ENCODE results near the gene PALB2. TPM values are rescaled to one million over a fixed set of nuclear protein-coding genes. Genes with fewer than 3 reads are reported as not detected.

The PALB2 gene
- total and polyA plus RNA-seq, 2 of the 13 experiments (the other 11 are each of a cell fraction or from before 2014, with no cell fraction given): 12.1 to 40.9 TPM

DNA sequence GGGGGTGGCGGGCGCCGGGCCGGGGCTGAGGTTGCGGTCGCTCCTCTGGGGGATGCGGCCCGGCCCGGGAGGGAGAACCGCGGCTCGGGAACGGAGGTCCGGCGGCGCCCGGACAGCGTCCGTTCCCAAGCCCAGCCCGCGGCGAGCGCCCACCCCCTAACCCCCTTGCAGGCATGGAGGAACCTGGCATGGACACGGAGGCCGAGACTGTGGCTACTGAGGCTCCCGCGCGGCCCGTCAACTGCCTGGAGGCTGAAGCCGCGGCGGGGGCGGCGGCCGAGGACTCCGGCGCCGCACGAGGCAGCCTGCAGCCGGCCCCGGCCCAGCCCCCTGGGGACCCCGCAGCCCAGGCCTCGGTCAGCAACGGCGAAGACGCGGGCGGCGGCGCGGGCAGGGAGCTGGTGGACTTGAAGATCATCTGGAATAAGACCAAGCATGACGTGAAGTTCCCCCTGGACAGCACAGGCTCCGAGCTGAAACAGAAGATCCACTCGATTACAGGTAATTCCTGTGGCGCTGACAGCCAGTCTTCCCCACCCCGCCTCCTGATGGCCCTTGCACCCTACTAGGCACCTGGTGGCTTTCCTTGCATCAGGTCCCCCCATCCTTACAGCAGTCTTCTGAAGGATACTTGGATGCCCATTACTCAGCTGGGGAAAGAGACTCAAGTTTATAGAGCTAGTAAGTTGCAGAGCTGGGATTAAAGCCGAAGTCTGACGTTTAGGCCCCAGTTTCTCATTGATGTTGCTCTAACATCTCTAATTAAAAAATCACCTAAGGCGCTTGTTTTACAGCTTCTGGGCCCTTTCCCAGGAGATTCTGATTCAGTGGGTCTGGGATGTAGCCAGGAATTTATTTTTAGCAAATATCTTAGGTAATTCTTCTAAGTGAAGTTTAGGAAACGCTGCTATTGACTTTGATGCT lies 83.1 kb downstream of the PALB2 start (continued):
- no peak for TF ChIP-seq PCBP2 (optimal IDR thresholded peaks at IDR 0.05; ENCODE audit: low read depth, low read length, poor library complexity, severe bottlenecking)
- peak; percentile 14; the same call in 1 of the 2 replicates for TF ChIP-seq NRL (CRISPR knock-in tag; IDR thresholded peaks at IDR 0.05; ENCODE audit: borderline replicate concordance)
- TF ChIP-seq, protein P1, sequence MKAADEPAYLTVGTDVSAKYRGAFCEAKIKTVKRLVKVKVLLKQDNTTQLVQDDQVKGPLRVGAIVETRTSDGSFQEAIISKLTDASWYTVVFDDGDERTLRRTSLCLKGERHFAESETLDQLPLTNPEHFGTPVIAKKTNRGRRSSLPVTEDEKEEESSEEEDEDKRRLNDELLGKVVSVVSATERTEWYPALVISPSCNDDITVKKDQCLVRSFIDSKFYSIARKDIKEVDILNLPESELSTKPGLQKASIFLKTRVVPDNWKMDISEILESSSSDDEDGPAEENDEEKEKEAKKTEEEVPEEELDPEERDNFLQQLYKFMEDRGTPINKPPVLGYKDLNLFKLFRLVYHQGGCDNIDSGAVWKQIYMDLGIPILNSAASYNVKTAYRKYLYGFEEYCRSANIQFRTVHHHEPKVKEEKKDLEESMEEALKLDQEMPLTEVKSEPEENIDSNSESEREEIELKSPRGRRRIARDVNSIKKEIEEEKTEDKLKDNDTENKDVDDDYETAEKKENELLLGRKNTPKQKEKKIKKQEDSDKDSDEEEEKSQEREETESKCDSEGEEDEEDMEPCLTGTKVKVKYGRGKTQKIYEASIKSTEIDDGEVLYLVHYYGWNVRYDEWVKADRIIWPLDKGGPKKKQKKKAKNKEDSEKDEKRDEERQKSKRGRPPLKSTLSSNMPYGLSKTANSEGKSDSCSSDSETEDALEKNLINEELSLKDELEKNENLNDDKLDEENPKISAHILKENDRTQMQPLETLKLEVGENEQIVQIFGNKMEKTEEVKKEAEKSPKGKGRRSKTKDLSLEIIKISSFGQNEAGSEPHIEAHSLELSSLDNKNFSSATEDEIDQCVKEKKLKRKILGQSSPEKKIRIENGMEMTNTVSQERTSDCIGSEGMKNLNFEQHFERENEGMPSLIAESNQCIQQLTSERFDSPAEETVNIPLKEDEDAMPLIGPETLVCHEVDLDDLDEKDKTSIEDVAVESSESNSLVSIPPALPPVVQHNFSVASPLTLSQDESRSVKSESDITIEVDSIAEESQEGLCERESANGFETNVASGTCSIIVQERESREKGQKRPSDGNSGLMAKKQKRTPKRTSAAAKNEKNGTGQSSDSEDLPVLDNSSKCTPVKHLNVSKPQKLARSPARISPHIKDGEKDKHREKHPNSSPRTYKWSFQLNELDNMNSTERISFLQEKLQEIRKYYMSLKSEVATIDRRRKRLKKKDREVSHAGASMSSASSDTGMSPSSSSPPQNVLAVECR (CRISPR knock-in tag; IDR thresholded peaks at IDR 0.05; ENCODE audit: borderline replicate concordance): peak; percentile 88; the same call in 1 of the 2 replicates
- TF ChIP-seq ZNF230 (CRISPR knock-in tag; IDR thresholded peaks at IDR 0.05): 0 out of 2 replicates have a peak, but pooled peaks have one; percentile 1
- TF ChIP-seq MAFK (conservative IDR thresholded peaks at IDR 0.05 in 1 of 2, IDR thresholded peaks at IDR 0.05 in 1 of 2; ENCODE audit: low read length in 2 of 2): no peak
- TF ChIP-seq DNMT3B (CRISPR knock-in tag; conservative IDR thresholded peaks at IDR 0.05): no peak
- no peak for TF ChIP-seq ZFAT (CRISPR knock-in tag; conservative IDR thresholded peaks at IDR 0.05)
- TF ChIP-seq, protein P2, sequence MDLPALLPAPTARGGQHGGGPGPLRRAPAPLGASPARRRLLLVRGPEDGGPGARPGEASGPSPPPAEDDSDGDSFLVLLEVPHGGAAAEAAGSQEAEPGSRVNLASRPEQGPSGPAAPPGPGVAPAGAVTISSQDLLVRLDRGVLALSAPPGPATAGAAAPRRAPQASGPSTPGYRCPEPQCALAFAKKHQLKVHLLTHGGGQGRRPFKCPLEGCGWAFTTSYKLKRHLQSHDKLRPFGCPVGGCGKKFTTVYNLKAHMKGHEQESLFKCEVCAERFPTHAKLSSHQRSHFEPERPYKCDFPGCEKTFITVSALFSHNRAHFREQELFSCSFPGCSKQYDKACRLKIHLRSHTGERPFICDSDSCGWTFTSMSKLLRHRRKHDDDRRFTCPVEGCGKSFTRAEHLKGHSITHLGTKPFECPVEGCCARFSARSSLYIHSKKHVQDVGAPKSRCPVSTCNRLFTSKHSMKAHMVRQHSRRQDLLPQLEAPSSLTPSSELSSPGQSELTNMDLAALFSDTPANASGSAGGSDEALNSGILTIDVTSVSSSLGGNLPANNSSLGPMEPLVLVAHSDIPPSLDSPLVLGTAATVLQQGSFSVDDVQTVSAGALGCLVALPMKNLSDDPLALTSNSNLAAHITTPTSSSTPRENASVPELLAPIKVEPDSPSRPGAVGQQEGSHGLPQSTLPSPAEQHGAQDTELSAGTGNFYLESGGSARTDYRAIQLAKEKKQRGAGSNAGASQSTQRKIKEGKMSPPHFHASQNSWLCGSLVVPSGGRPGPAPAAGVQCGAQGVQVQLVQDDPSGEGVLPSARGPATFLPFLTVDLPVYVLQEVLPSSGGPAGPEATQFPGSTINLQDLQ (CRISPR knock-in tag; IDR thresholded peaks at IDR 0.05): peak; percentile 80; the same call in 1 of the 2 replicates
- TF ChIP-seq, protein P3, sequence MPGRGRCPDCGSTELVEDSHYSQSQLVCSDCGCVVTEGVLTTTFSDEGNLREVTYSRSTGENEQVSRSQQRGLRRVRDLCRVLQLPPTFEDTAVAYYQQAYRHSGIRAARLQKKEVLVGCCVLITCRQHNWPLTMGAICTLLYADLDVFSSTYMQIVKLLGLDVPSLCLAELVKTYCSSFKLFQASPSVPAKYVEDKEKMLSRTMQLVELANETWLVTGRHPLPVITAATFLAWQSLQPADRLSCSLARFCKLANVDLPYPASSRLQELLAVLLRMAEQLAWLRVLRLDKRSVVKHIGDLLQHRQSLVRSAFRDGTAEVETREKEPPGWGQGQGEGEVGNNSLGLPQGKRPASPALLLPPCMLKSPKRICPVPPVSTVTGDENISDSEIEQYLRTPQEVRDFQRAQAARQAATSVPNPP (CRISPR knock-in tag; IDR thresholded peaks at IDR 0.05): peak; percentile 5; the same call in 1 of the 2 replicates
- no peak for TF ChIP-seq NR2F6 (IDR thresholded peaks at IDR 0.05)
- TF ChIP-seq NR2F6 (CRISPR knock-in tag; IDR thresholded peaks at IDR 0.05): no peak
- TF ChIP-seq, protein P4, sequence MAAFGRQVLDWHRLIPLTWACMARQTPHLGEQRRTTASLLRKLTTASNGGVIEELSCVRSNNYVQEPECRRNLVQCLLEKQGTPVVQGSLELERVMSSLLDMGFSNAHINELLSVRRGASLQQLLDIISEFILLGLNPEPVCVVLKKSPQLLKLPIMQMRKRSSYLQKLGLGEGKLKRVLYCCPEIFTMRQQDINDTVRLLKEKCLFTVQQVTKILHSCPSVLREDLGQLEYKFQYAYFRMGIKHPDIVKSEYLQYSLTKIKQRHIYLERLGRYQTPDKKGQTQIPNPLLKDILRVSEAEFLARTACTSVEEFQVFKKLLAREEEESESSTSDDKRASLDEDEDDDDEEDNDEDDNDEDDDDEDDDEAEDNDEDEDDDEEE (CRISPR knock-in tag; IDR thresholded peaks at IDR 0.05): no peak
- TF ChIP-seq IKZF4 (CRISPR knock-in tag; IDR thresholded peaks at IDR 0.05; ENCODE audit: borderline replicate concordance, low read depth, not compliant biosample characterization): peak; percentile 35
- TF ChIP-seq ZNF138 (CRISPR knock-in tag; IDR thresholded peaks at IDR 0.05; ENCODE audit: low read depth): peak; percentile 89; the same call in 1 of the 2 replicates
- TF ChIP-seq, protein P5, sequence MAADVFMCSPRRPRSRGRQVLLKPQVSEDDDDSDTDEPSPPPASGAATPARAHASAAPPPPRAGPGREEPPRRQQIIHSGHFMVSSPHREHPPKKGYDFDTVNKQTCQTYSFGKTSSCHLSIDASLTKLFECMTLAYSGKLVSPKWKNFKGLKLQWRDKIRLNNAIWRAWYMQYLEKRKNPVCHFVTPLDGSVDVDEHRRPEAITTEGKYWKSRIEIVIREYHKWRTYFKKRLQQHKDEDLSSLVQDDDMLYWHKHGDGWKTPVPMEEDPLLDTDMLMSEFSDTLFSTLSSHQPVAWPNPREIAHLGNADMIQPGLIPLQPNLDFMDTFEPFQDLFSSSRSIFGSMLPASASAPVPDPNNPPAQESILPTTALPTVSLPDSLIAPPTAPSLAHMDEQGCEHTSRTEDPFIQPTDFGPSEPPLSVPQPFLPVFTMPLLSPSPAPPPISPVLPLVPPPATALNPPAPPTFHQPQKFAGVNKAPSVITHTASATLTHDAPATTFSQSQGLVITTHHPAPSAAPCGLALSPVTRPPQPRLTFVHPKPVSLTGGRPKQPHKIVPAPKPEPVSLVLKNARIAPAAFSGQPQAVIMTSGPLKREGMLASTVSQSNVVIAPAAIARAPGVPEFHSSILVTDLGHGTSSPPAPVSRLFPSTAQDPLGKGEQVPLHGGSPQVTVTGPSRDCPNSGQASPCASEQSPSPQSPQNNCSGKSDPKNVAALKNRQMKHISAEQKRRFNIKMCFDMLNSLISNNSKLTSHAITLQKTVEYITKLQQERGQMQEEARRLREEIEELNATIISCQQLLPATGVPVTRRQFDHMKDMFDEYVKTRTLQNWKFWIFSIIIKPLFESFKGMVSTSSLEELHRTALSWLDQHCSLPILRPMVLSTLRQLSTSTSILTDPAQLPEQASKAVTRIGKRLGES (CRISPR knock-in tag; IDR thresholded peaks at IDR 0.05; ENCODE audit: borderline replicate concordance): no peak

All from HepG2 (cell line).